22Rv1 (cell line): ENCODE results near the gene PLEKHG4B.
"Not testable (repeated sequence)": the region's sequence is repeated elsewhere in the genome, so short reads cannot be mapped to it uniquely, and the experiment has no call there.

Source experiments
- H3K27ac ChIP-seq: fragments of 450-650 bp; 2 replicates; pipeline ENCODE4 v1.5.1; 2017
- CTCF ChIP-seq: fragments of 450-650 bp; IDR thresholded peaks from 2 replicates; pipeline ENCODE4 v1.5.1; 2017; ENCODE audit warnings: mild to moderate bottlenecking
- ZFX ChIP-seq: fragments of 450-650 bp; IDR thresholded peaks from 2 replicates; pipeline ENCODE4 v1.6.1; 2017; ENCODE audit warnings: antibody characterized with exemption, borderline replicate concordance

The PLEKHG4B gene

GRCh38 chr5:194102-194501, 102.1 kb downstream of the PLEKHG4B start:
- no peak overlapping the region for H3K27ac ChIP-seq
- no peak for TF ChIP-seq ZFX
- TF ChIP-seq CTCF: no peak

- H3K27ac ChIP-seq: no peak overlapping the region
- TF ChIP-seq ZFX (no peak), CTCF (no peak)
Measured at GRCh38 chr5:194603-195209, 102.7 kb downstream of the PLEKHG4B start.

GRCh38 chr5:195401-196160, 103.6 kb downstream of the PLEKHG4B start:
- TF ChIP-seq ZFX (no peak), CTCF (no peak)
- no peak overlapping the region for H3K27ac ChIP-seq

GRCh38 chr5:196350-196749, 104.4 kb downstream of the PLEKHG4B start:
- H3K27ac ChIP-seq: no peak overlapping the region

GRCh38 chr5:197031-197430, 105.1 kb downstream of the PLEKHG4B start:
- not testable (repeated sequence) for H3K27ac ChIP-seq

More at GRCh38 chr5:196350-196749, 104.4 kb downstream of the PLEKHG4B start:
- no peak for TF ChIP-seq ZFX
- TF ChIP-seq CTCF: no peak

- TF ChIP-seq CTCF (no peak), ZFX (no peak)
- H3K27ac ChIP-seq: no peak overlapping the region
Measured at GRCh38 chr5:197892-198489, 106.0 kb downstream of the PLEKHG4B start.

GRCh38 chr5:198516-199196, 106.7 kb downstream of the PLEKHG4B start:
- TF ChIP-seq CTCF (no peak), ZFX (no peak)
- no peak overlapping the region for H3K27ac ChIP-seq
